Stimulated activated CD4-positive, alpha-beta T cell treated with anti-CD3 and anti-CD28 coated beads, Interleukin-2, amount 100 ng/mL, for 4 hours (primary cell): ENCODE results near the gene TCEANC.
"Not testable (repeated sequence)": the region's sequence is repeated elsewhere in the genome, so short reads cannot be mapped to it uniquely, and the experiment has no call there.

Experiments used
- DNase-seq: peaks from one replicate; pipeline ENCODE4 v3.0.0-alpha.2; 2020; ENCODE audit warnings: low read depth

TCEANC gene

GRCh38 chrX:13658602-13659001 lies 5.7 kb downstream of the TCEANC start:
- DNase-seq: peak; percentile 9

DNA sequence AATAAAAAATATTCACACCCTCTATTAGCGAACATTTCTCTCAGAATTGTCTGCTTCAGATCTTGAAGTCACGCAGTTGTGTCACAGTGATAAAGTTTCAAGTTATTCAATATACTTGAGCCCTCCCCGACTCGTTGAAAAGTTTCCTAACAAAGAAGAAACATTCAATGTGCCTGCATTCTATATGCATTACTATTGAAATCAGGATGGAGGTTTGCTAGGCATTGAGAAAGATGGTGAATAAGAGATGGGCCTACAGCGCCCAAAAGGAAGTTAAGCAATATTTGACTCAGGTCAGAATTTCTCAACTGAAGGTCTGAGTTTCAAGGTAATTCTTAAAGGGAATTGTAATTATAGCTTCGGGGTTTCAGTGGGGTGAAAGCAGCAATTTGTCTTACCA lies 6.1 kb downstream of the TCEANC start:
- DNase-seq: no peak

DNA sequence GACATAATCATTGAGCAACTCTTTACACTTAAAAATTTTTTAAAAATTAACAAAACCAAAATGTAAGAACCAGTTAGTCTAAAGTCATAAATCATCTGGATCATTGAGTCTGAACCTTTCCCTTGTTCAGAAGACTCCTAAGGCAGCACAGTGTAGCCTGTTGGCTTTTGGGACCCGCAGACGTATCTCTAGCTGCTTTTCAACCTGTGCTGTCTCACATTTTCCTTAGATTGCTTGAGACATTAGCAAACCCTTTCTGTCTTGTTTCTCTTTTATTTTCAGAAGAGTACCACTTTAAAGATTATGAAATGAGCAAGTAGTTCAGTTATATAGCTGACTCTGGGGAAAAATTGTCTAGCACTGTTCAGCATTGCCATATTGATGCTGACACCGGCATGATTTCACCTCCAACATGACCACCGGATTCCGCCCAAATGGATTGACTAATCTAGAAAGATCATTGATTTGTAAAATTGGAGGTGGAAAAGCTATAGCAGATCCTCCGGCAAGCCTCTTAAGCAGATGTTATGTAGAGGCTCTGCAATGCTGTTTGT lies 8.9 kb downstream of the TCEANC start:
- no peak for DNase-seq

DNA sequence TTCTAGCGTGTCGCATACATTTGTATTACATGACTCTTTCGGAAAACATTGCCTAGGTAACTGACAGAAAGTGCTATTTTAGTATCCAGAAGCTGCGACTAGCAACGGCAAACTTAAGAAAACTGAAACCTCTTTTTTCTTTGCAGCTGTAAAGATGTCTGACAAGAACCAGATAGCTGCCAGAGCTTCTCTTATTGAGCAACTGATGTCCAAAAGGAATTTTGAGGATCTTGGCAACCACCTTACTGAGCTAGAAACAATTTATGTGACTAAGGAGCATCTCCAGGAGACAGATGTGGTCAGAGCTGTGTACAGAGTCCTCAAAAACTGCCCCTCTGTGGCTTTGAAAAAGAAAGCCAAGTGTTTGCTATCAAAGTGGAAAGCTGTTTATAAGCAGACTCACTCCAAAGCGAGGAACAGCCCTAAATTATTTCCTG lies 9.4 kb downstream of the TCEANC start:
- no peak for DNase-seq

DNA sequence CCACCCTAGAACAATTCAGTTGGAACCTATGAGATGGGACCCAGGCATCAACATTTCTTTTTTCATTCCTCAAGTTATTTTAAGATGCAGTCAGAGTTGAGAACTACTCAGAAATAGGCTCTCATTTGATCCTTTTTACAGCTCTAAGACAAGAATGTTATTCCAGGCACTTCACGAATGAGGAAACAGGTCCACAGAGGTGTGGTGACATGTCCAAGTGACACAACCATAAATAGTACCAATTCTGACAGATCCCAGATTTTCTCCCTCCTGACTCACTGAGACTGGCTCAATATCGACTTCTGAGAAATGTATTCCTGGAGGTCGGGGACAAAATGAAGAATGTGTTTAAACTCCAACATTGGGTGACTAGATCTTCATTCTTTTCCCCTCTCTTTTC lies 11.1 kb downstream of the TCEANC start:
- no peak for DNase-seq

GRCh38 chrX:13666836-13667235 lies 13.9 kb downstream of the TCEANC start:
- DNase-seq: no peak

GRCh38 chrX:13667919-13668318 lies 15.0 kb downstream of the TCEANC start:
- DNase-seq: no peak

- peak; percentile 42 for DNase-seq
Measured at GRCh38 chrX:13669246-13669737, 16.4 kb downstream of the TCEANC start.

DNA sequence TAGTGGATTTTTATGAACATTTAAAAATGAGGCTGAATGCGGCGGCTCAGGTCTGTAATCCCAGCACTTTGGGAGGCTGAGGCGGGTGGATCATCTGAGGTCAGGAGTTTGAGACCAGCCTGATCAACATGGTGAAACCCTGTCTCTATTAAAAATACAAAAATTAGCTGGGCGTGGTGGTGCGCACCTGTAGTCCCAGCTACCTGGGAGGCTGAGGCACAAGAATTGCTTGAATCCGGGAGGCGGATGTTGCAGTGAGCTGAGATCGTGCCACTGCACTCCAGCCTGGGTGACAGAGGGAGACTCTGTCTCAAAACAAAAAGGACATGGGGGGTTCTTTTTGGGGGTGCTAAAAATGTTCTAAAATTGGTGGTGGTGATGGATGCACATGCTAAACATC lies 16.8 kb downstream of the TCEANC start:
- DNase-seq: not testable (repeated sequence)

DNA sequence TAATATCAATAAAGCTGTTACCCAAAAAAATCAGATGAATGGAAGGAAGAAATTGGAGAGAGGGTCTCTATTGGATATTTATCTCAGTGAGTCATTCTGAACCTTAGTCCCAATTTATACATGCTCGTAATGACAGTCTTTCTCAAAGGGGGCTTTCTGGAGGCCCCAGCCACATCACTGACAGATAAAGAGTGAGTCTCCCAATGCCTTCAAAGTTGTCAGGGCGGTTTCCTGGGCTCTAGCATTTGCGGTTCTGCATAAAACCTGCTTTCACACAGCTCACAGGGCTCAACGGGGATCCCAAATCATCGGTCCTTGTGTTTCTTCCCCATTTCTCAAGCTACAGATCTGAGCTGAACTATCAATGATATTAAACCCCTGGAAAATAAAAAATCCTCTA lies 17.3 kb downstream of the TCEANC start:
- DNase-seq: no peak

DNA sequence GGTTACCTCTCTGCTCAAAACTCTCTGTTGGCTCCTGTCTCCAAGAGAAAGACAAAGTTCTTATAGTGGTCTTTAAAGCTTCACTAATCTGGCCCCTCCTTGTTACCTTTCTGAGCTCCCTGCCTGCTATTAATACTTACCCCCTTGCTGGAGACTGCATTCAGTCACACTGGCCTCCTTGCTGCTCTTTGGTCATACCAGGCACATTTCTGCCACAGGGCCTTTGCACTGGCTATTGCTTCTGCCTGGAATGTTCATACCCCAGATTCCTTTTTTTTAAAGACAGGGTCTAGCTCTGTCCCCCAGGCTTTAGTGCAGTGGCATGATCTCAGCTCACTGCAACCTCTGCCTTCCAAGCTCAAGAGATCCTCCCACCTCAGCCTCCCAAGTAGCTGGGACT lies 20.1 kb downstream of the TCEANC start:
- DNase-seq: no peak

GRCh38 chrX:13676885-13677284 lies 23.9 kb downstream of the TCEANC start:
- no peak for DNase-seq

GRCh38 chrX:13679700-13680099 lies 26.8 kb downstream of the TCEANC start:
- not testable (repeated sequence) for DNase-seq

DNA sequence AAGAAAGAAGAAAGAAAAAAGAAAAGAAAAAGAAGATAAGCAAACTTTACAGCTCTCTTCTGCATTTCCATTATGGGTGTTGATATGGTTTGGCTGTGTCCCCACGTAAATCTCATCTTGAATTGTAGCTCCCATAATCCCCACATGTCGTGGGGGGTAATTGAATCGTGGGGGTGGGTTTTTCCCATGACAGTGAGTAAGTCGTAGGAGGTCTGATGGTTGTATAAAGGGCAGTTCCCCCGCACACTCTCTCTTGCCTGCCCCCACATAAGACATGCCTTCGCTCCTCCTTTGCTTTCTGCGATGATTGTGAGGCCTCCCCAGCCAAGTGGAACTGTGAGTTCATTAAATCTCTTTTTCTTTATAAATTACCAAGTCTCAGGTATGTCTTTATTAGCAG lies 28.7 kb downstream of the TCEANC start:
- no peak for DNase-seq

GRCh38 chrX:13684361-13684760 lies 31.4 kb downstream of the TCEANC start:
- DNase-seq: no peak

DNA sequence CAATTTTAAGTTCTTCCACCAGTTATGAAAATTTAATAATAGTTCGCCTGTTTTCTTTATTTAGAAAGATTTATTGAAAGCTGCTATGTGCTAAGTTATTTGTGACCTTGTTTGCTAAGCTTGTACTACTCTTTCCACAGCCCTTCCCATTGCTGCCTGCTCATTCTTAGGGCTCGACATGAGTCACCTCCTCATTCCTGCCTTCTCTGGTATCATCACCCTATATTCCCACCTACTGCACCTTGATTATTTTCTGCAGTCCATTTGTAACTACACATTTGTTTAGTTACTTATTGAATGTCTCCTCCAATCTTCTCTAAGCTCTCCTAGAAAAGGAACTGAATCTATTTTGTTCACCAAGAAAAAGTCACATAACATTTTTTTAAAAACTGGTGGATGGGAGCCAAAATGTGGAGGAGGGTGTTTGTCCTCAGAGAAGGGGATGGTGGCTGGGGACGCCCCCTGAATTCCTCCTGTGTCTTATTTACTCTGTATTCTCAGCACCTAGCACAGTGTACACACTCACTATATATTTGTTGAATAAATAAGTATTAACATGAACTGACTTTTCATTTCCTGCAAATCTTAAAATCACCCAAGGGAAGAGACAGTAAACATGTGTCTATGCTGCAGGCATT lies 32.3 kb downstream of the TCEANC start:
- DNase-seq: no peak

DNA sequence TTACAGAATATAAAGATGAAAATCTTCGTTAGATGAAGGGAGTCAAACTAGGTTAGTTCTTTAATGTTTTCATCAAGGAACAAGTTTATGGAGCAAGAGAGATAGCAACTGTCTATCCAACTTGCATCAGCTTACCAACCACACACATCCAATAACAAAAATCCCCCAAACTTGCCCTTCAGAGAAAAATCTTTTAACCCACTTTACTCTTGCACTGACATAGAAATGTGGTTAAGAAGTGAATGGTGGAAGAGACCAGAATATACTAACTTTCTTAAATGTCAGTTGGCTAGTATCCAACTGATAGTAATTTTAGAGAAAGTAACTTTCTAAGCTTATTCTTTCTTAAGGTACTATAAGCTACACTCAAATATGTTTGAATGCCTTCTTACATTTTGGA lies 34.3 kb downstream of the TCEANC start:
- no peak for DNase-seq

DNA sequence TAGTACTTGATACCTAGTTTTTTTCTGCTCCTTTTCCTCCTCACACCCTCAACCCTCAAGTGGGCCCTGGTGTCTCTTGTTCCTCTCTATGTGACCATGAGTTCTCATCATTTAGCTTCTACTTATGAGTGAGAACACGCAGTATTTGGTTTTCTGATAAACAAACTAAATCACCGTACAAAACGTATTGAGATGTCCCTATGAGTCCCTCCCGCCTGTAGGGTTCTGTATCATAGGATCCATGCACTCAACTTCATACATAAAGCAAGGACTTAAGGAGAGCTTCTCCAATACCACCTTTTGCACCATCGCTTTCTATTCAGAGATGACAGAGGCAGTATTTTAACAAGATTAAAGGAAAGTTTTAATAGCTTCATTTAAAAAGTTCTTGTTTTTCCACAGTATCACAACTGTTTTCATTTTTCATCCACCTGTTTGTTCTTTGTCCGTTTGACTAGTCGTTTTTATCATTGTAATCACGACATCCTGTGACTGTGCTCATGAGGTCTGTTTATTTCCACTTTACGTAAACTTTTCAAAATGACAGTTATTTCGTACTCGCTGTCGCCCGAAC lies 35.5 kb downstream of the TCEANC start:
- no peak for DNase-seq

DNA sequence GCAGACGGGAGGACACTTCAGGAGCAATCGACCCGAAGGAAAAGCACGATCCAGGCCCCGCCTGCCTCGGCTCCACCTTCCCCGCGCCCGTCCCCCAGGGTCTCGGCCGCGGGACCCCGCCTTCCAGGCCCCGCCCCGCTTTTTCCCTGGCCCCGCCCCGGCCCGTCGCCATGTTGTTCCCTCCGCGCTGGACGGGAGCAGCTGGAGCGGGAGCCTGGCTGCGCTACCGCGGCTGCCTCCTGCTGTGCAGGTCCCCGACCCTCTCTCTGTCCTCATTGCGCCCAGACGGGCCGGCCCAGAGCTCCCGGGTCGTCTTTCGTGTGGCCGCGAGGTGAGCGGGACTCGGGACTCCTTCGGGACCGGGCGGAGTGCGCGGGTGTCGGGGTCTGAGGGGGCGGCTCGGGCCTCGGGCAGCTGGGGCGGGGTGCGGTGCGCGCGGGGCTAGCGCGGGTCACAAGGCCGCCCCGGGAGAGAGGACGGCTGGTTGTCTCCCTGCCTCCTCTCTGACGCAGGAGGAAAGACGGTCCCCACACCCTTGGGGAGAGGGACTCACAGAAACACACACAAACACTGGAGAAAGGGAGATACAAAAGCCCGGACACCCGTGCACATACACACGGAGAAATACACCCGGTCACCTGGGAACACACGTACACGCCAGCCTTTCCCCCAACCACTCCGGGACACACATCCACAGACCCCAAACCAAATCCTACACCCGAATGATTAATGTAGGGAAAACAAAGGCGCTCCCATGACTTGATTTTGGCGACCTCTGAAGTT lies 36.2 kb downstream of the TCEANC start, which contains the start of gene RAB9A:
TSS of gene RAB9A (plus strand) at position 171 of the 783 bp plus-strand sequence. CDS start 19,619 bp downstream, outside the sequence.
- DNase-seq: peak; percentile 60

DNA sequence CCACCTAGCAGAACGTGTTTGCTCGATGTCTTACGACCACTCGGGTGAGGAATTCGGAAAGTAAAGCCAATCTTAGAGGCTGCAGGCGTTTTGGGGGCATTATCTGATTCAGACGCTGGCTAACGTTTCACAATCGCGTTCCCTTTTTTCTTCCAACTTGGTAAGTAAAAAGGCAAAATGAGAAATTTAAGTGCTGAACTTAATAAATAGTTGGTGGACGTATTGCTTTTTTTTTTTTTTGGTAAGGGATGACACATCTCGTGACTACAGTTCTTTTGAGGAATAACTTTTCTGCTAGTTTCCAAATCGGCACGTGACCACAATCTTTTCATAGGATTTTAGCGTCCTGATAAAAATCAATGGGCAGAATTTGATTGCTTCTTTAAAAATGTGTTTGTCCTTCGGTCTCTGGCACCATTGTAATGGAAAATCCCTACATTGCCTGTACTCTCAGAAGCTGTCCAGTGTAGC lies 36.8 kb downstream of the TCEANC start:
- no peak for DNase-seq

DNA sequence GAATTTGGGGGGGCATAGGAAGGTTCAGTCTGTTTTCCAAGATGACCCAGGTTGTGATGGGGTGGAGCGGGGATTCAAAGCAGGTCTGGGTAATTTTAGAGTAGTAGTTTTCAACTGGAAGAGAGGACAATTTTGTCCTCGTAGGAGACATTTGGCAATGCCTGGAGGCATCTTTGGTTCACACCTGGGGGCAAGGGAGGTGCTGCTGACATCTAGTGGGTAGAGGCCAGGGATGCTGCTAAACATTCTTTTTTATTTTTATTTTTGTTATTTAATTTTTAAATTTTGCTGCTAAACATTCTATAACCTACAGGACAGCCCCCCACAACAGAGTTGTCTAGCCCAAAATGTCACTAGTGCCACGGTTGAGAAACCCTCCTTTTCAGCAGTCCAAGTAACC lies 37.9 kb downstream of the TCEANC start:
- DNase-seq: no peak

DNA sequence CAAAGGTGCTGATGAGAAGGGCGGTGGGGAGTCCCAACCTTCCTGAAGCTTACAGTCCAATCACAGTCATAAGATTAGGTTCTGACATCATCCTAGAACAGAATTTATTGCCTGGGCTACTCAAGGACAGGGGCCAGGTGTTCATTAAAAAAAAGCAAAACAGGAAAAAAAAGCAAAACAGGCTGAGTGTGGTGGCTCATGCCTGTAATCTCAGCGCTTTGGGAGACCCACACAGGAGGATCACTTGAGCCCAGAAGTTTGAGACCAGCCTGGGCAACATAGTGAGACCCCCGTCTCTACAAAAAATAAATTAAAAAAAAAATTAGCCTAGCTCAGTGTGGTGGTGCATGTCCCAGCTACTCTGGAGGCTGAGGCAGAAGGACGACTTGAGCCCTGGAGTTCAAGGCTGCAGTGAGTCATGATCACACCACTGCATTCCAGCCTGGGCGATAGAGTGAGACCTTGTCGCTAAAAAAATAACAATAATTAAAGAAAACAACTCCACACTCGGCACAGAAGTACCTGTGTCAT lies 39.0 kb downstream of the TCEANC start:
- no peak for DNase-seq
